GM18909 (cell line): ENCODE measurements around the gene GCNT1.
"Not testable (repeated sequence)": the region's sequence is repeated elsewhere in the genome, so short reads cannot be mapped to it uniquely, and the experiment has no call there.

ENCODE experiments used
- ATAC-seq: cut with Tn5 transposase; IDR thresholded peaks from one replicate; pipeline ENCODE4 v1.9.1; 2021; ENCODE audit warnings: mild to moderate bottlenecking; ENCODE audit not compliant: unreplicated experiment, poor library complexity

GCNT1 gene

DNA sequence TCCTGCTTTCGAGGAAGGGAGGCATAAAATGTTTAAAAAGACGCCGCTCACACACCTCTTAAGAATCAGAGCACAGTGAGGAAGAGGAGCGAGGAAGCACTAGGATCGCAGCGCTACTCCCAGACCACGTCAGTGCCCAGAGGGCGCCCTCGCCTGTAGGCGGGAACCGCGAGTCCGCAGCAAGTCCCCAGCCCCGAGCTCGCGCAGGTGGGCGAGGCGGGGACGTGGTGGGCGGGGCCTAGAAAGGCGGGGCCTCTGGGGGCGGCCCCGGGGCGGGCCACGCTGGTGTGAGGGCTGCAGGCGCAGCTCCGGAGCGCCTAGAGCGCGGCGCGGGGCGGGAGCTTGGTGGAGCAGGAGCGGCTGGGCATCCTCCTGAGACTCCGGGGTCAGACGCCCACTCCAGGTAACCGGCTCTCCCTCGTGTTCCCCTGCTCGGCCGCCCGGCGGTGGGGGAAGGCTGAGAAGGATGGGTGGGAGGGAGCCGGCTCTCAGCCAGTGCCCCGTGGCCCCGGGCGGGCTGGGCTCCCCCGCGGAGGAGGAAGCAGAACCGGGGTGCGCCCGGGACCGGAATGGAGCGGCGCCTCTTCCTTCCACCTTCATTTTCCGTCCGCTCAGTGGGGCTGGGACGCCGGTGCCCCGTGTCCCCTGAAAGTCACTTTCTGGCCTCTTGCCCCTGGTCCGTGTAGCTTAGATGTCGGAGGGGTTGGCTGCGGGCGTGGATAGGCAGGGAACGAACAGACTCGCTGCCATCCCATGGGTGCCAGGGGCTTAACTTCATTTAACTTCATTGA lies at the start of gene GCNT1:
Gene GCNT1, plus strand, starts transcription at position 280 of the 791 bp plus-strand sequence. CDS start 43,200 bp downstream, outside the sequence.
- peak; percentile 90 for ATAC-seq

- no peak for ATAC-seq
Measured at GRCh38 chr9:76412638-76413037, 46.3 kb upstream of the GCNT1 start.

DNA sequence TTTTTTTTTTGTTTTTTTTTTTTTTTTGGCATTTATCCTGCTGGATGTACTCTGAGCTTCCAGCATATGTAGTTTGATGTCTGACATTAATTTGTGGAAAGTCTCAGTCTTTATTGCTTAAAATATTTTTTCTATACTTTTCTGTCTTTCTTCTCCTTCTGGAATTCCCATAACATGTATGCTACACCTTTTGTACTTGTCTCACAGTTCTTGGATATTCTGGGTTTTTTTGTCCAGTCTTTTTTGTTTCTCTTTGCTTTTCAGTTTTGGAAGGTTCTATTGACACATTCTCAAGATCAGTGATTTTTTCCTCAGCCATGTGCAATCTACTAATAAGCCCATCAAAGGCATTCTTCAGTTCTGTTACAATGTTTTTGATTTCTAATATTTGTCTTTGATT lies 45.3 kb upstream of the GCNT1 start:
- ATAC-seq: no peak

GRCh38 chr9:76414661-76415060 lies 44.3 kb upstream of the GCNT1 start:
- peak; percentile 93 for ATAC-seq

DNA sequence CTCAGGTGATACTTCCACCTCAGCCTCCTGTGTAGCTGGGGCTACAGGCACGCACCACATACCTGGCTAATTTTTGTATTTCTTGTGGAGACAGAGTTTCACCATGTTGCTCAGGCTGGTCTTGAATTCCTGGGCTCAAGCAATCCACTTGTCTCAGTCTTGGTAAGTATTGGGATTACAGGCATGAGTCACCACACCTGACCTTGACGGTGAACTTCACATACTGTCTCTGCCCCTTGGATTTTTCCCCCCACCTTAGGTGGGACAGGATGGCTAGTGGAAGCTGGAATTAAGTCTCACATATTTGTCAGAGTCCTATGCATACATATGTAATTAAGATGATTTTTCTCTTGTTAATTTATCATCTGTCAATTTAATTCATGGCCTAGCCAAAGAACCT lies 43.8 kb upstream of the GCNT1 start:
- no peak for ATAC-seq

DNA sequence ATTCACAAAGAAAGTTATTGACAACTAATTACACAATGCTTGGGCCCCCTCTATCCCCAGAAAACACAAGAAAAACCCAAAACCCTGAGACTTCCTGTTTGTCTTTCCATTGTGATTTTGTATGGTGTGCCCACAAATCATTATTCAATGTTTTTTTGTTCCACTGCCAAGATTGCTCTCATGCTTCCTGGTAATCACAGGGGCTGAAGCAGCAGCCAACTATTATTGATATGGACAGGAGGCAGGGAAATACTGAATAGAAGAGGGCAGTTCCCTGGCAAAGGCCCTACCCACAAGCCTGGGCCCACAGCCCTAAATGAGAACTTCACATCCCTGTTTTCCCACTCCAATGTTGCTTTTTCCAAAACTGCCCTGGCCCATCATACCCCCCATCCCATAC lies 43.3 kb upstream of the GCNT1 start:
- no peak for ATAC-seq

GRCh38 chr9:76417394-76417793 lies 41.6 kb upstream of the GCNT1 start:
- no peak for ATAC-seq

- ATAC-seq: no peak
Measured at GRCh38 chr9:76419782-76420380, 39.1 kb upstream of the GCNT1 start.

GRCh38 chr9:76423216-76424177 lies 35.5 kb upstream of the GCNT1 start:
- no peak for ATAC-seq

GRCh38 chr9:76424491-76424890 lies 34.5 kb upstream of the GCNT1 start:
- no peak for ATAC-seq

DNA sequence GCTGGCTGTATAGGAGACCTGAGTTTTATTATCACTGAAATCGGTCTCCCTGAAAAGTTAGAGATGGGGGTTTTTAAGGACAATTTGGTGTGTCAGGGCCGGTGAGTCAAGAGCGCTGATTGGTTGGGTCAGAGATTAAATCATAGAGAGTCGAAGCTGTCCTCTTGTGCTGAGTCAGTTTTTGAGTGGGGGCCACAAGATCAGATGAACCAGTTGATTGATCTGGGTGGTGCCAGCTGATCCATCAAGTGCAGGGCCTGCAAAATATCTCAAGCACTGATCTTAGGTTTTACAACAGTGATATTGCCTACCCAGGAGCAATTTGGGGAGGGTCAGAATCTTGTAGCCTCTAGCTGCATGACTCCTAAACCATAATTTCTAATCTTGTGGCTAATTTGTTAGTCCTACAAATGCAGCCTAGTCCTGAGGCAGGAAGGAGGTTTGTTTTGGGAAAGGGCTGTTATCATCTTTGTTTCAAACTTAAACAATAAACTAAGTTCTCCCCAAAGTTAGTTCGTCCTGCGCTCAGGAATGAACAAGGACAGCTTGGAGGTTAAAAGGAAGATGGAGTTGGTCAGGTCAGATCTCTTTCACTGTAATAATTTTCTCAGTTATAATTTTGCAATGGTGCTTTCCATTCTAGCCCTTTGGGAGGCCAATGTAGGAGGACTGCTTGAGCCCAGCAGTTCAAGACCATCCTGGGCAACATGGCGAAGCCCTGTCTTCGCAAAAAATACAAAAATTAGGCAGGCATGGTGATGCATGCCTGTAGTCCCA lies 33.1 kb upstream of the GCNT1 start:
- ATAC-seq: no peak

DNA sequence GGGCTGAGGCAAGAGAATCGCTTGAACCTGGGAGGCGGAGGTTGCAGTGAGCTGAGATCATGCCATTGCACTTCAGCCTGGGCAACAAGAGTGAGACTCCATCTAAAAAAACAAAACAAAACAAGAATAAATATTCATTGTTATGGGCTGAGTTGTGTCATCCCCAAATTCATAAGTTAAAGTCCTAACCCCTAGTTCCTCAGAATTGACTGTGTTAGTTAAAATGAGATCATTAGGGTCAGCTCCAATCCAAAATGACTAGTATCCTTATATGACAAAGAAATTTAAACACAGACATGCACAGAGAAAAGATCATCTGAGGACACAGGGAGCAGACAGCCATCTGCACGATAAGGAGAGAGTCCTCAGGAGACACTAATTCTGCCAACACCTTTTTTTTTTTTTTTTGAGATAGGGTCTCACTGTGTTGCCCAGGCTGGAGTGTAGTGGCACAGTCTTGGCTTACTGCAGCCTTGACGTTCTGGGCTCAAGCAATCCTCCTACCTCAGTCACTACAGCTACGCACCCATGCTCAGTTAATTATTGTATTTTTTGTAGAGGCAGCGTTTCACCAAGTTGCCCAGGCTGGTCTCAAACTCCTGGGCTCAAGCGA lies 32.1 kb upstream of the GCNT1 start:
- no peak for ATAC-seq

DNA sequence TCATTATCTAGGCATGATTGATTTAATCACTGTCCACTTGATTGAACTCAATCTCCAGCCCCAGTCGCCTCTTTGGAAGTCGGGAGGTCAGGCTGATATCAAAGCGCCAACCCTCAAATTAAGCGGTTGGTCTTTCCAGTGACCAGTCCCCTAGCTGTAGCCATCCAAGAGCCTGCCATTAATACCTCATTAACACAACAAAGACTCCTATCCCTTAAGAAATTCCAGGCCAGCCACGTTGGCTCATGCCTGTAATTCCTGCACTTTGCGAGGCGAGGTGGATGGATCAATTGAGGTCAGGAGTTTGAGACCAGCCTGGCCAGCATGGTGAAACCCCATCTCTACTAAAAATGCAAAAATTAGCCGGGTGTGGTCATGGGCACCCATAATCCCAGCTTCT lies 27.4 kb upstream of the GCNT1 start:
- ATAC-seq: no peak

DNA sequence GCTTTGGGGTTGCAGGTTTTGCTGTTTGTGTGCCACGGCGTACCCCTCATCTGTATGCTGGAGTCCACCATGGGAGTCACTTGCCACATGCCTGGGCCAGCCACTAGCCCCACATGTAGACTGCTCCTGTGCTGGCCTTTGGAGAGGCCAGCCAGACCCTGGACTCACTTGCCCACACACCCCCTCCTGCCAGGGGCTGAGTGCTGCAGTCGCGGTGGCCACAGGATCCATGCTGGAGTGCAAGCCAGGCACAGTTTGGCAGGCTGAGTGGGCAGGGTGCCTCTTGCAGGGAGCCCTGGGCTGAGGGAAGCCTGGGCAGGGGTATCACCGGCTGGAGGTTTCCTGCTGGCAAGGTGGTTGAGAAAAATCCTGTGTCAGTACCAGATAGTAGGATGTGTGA lies 25.6 kb upstream of the GCNT1 start:
- ATAC-seq: no peak

- no peak for ATAC-seq
Measured at GRCh38 chr9:76433836-76434235, 25.1 kb upstream of the GCNT1 start.

DNA sequence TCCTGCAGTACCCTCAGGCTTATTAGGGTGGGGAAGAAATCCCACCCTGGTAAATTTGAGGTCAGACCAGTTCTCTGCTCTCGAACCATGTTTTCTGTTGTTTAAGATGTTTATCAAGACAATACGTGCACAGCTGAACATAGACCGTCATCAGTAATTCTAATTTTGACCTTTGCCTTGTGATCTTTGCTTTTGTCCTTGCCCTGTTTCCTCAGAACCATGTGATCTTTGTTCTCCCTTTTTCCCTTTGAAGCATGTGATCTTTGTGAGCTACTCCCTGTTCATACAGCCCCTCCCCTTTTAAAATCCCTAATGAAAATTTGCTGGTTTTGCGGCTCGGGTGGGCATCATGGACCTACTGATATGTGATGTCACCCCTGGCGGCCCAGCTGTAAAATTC lies 24.1 kb upstream of the GCNT1 start:
- ATAC-seq: not testable (repeated sequence)

GRCh38 chr9:76437017-76437699 lies 21.8 kb upstream of the GCNT1 start:
- ATAC-seq: not testable (repeated sequence)

DNA sequence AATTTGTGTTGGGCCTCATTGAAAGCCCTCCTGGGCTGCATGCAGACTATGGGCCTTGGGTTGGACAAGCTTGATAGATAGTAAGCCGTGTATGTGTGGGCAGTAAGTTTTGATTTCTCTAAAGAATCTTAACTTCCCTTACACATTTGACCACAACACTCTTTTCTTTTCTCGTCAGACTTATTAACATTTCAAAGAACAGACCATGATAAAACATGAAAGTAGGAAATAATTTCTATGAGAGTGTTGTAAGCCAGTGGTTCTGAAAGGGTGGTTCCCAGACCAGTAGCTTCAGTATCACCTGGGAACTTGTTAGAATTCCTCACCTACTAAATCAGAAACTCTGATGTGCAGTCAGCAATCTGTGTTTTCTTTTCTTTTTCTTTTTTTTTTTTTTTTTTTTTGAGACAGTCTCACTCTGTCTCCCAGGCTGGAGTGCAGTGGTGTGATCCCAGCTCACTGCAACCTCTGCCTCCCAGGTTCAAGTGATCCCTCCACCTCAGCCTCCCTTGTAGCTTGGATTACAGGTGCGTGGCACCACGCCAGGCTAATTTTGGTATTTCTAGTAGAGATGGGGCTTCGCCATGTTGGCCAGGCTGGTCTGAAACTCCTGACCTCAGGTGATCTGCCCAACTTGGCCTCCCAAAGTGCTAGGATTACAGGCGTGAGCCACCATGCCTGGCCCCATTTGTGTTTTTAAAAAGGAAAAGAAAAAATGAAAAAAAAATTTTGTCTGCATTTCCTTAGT lies 20.0 kb upstream of the GCNT1 start:
- peak; percentile 79 for ATAC-seq
